Calu3 (cell line): ENCODE data around the gene CROCC2. TPM values are rescaled to one million over a fixed set of nuclear protein-coding genes. Genes with fewer than 3 reads are reported as not detected.

Source experiments
- BruUV-seq: library from RNA; stranded (reverse); fragments of 400-500 nt; replicated peaks from 2 replicates; lab custom pipeline; 2021; lab: Mats Ljungman, UMichigan
- CTCF ChIA-PET: fragments of 300-600 bp; sonication (Branson Sonifier 250); formaldehyde crosslinking; loops from one replicate; lab custom pipeline; 2022; ENCODE audit warnings: antibody characterized with exemption; lab: Charles Lee
- DNase-seq: peaks from one replicate; pipeline ENCODE4 v3.0.0; 2022
- H3K27ac Mint-ChIP-seq: one replicate; pipeline ENCODE4 v1.8.0; 2022; ENCODE audit warnings: mixed read lengths; ENCODE audit not compliant: unreplicated experiment
- H3K27me3 Mint-ChIP-seq: one replicate; pipeline ENCODE4 v1.8.0; 2022; ENCODE audit warnings: mixed read lengths; ENCODE audit not compliant: unreplicated experiment
- H3K36me3 Mint-ChIP-seq: one replicate; pipeline ENCODE4 v1.8.0; 2022; ENCODE audit warnings: mild to moderate bottlenecking, moderate library complexity, mixed read lengths; ENCODE audit not compliant: insufficient read depth, unreplicated experiment
- H3K4me1 Mint-ChIP-seq: one replicate; pipeline ENCODE4 v1.8.0; 2022; ENCODE audit warnings: mild to moderate bottlenecking, low read depth, mixed read lengths; ENCODE audit not compliant: unreplicated experiment
- H3K4me3 Mint-ChIP-seq: one replicate; pipeline ENCODE4 v1.8.0; 2022; ENCODE audit warnings: mild to moderate bottlenecking, low read depth, moderate library complexity, mixed read lengths; ENCODE audit not compliant: unreplicated experiment
- H3K9me3 Mint-ChIP-seq: one replicate; pipeline ENCODE4 v1.8.0; 2022; ENCODE audit warnings: low read depth, mixed read lengths; ENCODE audit not compliant: unreplicated experiment
- CTCF ChIP-seq: fragments of 200-600 bp; IDR thresholded peaks from one replicate; pipeline ENCODE4 v1.8.0; 2022; ENCODE audit warnings: antibody characterized with exemption; ENCODE audit not compliant: unreplicated experiment
- intact Hi-C: fragments of 100-400 bp; cut with micrococcal nuclease; formaldehyde crosslinking; loops from one replicate; pipeline ENCODE4 v1.10.0; 2022; ENCODE audit not compliant: unreplicated experiment
- total RNA-seq: library from RNA; stranded (reverse); gene quantifications from 2 replicates; pipeline ENCODE4 v1.2.3, GENCODE V29; 2022

CROCC2 gene
- total RNA-seq, 1 experiment from 2014 or later, result not detected

DNA sequence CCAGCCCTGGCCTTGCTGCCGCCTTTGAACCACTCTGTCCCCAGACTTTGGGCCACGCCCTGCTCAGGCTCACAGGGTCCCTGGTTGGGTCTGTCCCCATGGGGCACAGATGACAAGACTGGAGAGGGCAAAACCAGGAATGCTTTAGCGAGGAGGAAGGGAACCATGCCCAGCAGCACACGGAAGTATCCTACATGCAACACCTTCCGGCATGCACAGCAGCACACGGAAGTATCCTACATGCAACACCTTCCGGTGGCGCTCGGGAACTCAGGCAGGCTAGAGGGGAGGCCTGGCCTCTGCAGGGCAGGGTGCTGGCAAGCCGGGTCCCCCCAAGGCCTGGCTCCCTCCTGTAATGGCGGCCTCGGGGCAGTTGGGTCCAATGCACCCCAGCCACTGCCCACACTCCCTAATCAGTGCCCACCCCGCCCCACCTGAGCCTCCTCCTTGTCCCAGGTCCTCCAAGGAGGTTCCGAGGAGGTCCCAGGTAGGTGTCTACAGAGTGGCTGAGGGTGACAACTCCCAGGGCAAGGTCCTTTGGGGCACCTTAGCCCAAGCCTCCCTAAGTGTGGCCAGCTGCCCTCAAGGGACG, 58.7 kb downstream of the CROCC2 start:
- TF ChIP-seq CTCF, result no peak
- no TSS peak for BruUV-seq
- intact Hi-C loops, result no loop called here
- Mint-ChIP-seq H3K27me3 (peaks cover 17% of the 10 kb centered on the region), H3K4me3 (no peak overlapping the region), H3K9me3 (no peaks in the 10 kb centered on the region), H3K27ac (no peak overlapping the region), H3K4me1 (peaks cover 7% of the 10 kb centered on the region), H3K36me3 (no peaks in the 10 kb centered on the region)
- CTCF ChIA-PET, result interaction anchor here (0.6 kb wide), 1 partner anchor 23 kb away, joined by 5 read pairs; no protein-coding TSS in a partner anchor
- DNase-seq, result no peak

DNA sequence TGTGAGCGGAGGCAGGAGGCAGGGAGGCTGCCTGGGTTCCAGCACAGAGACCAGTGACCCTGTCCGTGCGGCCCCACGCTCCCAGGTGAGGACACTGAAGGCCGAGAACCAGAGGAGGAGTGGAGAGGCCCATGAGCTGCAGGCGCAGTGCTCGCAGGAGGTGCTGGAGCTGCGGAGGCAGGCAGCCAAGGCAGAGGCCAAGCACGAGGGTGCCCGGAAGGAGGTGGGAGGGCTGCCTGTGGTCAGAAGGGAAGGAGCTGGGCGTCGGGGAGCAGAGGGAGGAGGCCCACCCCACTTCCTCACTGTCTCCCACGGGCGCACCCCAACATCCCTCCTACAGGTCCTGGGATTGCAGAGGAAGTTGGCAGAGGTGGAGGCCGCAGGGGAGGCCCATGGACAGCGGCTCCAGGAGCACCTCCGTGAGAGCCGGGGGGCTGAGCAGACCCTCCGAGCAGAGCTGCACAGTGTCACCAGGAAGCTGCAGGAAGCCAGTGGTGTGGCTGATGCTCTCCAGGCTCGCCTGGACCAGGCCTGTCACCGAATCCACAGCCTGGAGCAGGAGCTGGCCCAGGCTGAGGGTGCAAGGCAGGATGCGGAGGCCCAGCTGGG, 59.3 kb downstream of the CROCC2 start:
- intact Hi-C loops, result no loop called here
- H3K9me3 Mint-ChIP-seq, result no peaks in the 10 kb centered on the region
- no peak overlapping the region for H3K27ac Mint-ChIP-seq
- no peak for DNase-seq
- CTCF ChIA-PET, result interaction anchor here (0.6 kb wide), 2 partner anchors 22 to 97 kb away, joined by 4 to 5 read pairs; no protein-coding TSS in a partner anchor
- TF ChIP-seq CTCF, result no peak
- peaks cover 1% of the 10 kb centered on the region for H3K4me1 Mint-ChIP-seq
- H3K4me3 Mint-ChIP-seq, result no peak overlapping the region
- BruUV-seq, result no TSS peak
- H3K36me3 Mint-ChIP-seq, result no peaks in the 10 kb centered on the region
- peaks cover 23% of the 10 kb centered on the region for H3K27me3 Mint-ChIP-seq

- Mint-ChIP-seq H3K9me3 (no peaks in the 10 kb centered on the region), H3K27ac (no peak overlapping the region), H3K27me3 (peaks cover 29% of the 10 kb centered on the region), H3K36me3 (no peaks in the 10 kb centered on the region), H3K4me1 (no peaks in the 10 kb centered on the region), H3K4me3 (no peak overlapping the region)
- DNase-seq, result no peak
- intact Hi-C loops, result no loop called here
- CTCF ChIA-PET, result interaction anchor here (0.6 kb wide), 1 partner anchor 96 kb away, joined by 4 read pairs; no protein-coding TSS in a partner anchor
- no TSS peak for BruUV-seq
- no peak for TF ChIP-seq CTCF
These were observed 59.8 kb downstream of the CROCC2 start for GRCh38 chr2:240965905-240966456.

DNA sequence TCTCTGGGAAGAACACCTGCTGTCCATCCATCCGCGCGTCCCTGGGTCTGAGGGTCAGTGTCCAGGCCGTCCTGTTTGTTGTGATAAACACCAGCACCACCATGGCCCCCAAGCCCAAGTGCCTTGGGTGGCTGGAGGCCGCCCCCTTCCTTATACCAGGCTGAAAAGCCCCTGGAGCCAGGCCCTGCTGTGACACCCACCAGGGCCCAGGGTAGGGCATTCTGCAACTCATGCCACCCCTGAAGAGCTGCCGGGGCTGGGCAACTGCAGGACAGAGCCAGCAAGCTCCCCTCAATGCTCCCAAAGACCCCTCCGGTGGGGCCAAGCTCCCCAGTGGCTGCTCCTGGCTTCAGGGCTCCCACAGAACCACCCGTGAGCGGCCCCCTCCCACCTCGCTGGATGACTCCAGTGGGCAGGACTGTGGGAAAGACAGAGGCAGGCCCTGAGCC, 60.3 kb downstream of the CROCC2 start:
- H3K36me3 Mint-ChIP-seq, result no peaks in the 10 kb centered on the region
- no peaks in the 10 kb centered on the region for H3K4me1 Mint-ChIP-seq
- TF ChIP-seq CTCF, result no peak
- intact Hi-C loops, result no loop called here
- H3K27ac Mint-ChIP-seq, result no peak overlapping the region
- CTCF ChIA-PET, result no interaction called here
- H3K4me3 Mint-ChIP-seq, result no peak overlapping the region
- DNase-seq, result no peak
- peaks cover 34% of the 10 kb centered on the region for H3K27me3 Mint-ChIP-seq
- no peaks in the 10 kb centered on the region for H3K9me3 Mint-ChIP-seq
- no TSS peak for BruUV-seq
